ENCODE measurements around the gene ATF6.

The ATF6 gene

GRCh38 chr1:161941726-161942436 lies 175.8 kb downstream of the ATF6 start:
- DNase-seq (ENCODE audit: low read depth), result no peak

GRCh38 chr1:161943737-161944136 lies 177.6 kb downstream of the ATF6 start:
- no peak for DNase-seq (ENCODE audit: low read depth)

- DNase-seq (ENCODE audit: low read depth), result no peak
Observed at GRCh38 chr1:161944381-161944780, 178.3 kb downstream of the ATF6 start.

DNA sequence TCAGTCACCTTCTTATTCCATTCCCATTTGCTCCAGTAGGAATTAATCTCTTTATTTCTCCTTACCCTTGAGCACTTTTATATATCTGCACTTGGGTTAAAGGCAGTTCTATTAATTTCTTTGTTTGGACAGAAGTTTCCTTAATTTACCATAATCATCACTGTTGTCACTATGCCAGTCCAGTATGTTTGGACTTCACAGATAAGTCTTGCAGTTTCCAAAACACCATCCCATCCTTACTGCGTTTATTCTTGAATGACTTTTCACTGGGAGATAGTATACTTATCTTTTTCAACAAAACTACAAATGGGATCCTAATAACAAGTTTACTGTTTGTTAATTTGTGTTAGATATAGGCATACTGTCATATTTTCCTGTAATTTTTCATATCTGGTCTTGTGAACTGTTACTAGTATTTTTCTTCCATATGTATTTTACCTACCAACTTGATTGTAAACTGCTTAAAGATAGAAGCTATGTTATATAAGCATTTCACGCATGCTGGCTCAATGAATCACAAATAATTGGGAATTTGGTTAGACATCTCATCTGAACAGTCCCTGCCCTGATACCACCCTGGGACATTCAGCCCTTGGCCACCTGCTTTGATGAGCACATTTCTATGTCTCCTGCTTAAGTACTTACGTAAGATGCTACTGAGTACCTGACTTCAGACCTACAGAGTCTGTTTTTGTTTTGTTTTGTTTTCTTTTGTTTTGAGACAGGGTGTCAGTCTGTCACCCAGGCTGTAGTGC lies 179.4 kb downstream of the ATF6 start:
- no peak for DNase-seq (ENCODE audit: low read depth)

DNA sequence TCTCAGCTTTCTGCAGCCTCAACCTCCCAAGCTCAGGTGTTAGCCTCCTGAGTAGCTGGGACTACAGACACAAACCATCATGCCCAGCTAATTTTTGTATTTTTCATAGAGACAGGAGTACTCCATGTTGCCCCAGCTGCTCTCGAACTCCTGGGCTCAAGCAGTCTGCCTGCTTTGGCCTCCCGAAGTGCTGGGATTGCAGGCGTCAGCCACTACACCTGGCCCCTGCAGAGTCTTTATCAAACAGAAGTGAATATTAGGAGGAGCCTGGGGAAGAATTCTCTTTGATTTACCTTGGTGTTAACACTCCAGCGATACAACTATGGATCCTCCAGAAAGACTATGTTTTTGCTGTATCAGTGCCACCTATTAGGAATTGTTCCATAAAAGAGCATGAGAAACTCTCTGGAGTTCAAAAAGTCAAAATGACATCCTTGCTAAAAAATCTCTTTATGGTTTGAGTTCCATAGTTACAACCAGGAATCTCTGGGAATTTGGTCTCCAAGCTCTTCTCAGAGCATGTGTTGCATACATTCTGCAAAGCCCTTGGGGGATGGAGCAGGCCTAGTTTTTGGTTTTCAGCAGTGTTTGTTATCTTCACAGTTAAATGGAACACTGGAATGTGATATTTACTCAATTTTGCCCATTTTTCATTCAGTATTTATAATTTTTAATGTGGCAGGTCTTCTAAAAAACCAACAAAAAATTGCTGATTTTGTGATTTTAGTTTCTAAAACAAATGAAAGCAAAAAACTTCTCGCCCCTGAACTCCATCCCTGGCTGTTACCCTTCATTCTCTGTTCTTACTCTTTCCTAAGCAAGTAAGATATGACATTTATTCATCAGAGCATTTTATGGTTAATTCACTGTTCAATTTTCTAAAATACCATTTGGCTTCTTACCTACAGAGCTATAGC lies 180.2 kb downstream of the ATF6 start:
- no peak for DNase-seq (ENCODE audit: low read depth)

- DNase-seq (ENCODE audit: low read depth), result no peak
Observed at GRCh38 chr1:161948435-161948834, 182.3 kb downstream of the ATF6 start.

- DNase-seq (ENCODE audit: low read depth), result no peak
Observed at GRCh38 chr1:161949548-161949947, 183.4 kb downstream of the ATF6 start.

DNA sequence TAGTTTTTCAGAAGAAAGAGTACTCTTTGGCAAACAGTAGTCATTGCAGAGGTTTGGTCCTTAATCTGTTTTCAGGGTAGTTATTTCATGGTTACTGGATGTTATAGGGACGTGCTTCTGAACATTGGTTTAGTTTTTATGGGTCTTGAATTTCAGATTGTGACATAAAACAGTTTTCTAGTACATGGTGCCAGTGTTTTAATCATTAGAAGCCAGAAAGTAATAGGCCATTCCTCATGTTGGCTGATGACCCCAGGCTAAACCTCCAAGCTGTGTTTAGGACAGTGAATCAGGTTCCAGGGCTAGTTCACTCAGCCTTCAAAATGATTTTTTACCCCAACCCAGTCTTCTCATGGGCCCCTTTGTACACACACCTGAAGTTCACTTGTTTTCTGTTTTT lies 184.3 kb downstream of the ATF6 start:
- no peak for DNase-seq (ENCODE audit: low read depth)

- no peak for DNase-seq (ENCODE audit: low read depth)
Observed at GRCh38 chr1:161951646-161952045, 185.5 kb downstream of the ATF6 start.

DNA sequence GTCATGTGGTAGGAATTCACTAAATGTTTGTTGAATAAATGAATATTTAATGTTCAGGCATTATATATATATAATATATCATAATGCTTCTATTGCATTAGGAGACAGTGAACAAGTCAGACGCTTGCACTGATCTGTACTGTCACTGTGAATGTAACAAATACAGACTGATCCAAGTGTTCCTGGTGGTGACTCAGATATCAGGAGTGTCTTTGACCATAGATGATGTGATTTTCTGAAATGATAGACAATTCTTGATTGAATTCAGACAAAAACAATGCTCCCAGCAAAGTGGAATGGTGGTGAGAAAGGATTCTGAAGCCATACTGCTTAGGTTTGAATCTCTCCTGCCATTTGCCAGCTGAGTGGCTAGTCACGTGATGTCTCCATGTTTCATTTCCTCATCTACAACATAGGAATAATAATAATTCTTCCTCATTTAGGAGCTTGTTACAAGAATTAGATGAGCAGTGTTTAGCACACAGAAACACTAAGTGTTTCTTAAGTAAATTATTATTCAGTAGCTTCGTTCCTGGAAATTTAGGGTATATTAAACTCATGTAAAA lies 186.6 kb downstream of the ATF6 start:
- DNase-seq (ENCODE audit: low read depth), result no peak

GRCh38 chr1:161953256-161953920 lies 187.3 kb downstream of the ATF6 start:
- DNase-seq (ENCODE audit: low read depth), result no peak

- no peak for DNase-seq (ENCODE audit: low read depth)
Observed at GRCh38 chr1:161954050-161954449, 187.9 kb downstream of the ATF6 start.

DNA sequence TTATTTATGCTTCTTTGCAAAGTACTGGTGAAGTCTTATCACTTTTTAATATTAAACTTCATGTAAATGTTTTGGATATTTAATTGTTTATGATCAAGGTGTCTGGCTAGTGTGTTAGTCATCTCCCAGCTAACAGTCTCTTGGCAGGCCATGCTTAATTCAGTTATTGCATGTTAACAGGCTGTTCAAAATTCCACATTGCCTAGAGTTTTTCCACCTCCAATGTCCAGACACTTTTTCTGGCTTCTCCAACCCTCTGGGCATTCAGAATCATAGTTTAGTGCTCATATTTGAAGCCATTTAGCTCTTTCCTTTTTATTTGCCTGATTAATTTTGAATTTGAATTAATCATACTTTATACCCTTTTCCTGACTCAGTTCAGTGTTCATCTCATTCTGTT lies 188.3 kb downstream of the ATF6 start:
- DNase-seq (ENCODE audit: low read depth), result no peak

GRCh38 chr1:161955606-161956005 lies 189.5 kb downstream of the ATF6 start:
- no peak for DNase-seq (ENCODE audit: low read depth)

GRCh38 chr1:161956097-161956496 lies 190.0 kb downstream of the ATF6 start:
- DNase-seq (ENCODE audit: low read depth), result no peak

DNA sequence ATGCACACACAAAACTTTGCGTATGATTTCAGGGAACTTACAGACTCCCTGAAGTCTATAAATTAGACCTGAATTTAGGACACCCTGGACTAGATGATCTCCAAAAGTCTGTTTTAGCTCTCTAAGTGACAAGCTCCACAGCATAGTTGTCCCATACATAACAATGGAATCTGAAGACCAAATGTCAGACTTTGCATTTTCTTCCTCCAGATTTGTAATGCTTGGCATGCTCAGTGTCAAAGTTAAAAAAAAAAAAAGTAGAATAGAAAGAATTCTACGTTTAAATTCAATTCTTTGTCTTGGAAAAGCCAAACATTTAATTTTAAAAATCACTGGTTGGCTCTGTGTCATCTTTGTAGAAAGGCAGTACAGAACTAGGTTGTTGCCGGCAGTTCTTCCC lies 190.8 kb downstream of the ATF6 start:
- DNase-seq (ENCODE audit: low read depth), result no peak

- no peak for DNase-seq (ENCODE audit: low read depth)
Observed at GRCh38 chr1:161958425-161958824, 192.3 kb downstream of the ATF6 start.

- no peak for DNase-seq (ENCODE audit: low read depth)
Observed at GRCh38 chr1:161962091-161962887, 196.2 kb downstream of the ATF6 start.

DNA sequence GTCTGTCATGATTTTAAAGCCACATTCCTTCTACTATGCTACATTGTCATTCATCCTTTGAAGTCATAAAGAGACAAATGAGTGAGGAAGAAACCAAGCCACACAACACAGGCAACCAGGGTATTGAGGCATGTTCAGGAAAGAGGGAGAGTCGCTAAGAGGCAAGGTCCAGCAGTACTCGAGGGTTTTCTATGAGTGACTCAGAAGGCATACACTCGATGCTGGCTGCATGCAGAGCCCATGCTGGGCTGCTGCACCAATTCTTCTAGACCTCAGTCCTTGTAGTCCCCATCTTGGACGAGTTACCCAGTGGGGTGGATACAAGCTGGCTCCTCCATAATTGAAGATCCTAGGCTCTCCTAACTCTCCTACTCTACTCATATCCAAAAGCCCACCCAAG lies 199.9 kb downstream of the ATF6 start:
- no peak for DNase-seq (ENCODE audit: low read depth)

GRCh38 chr1:161970036-161970435 lies 203.9 kb downstream of the ATF6 start:
- no peak for DNase-seq (ENCODE audit: low read depth)

DNA sequence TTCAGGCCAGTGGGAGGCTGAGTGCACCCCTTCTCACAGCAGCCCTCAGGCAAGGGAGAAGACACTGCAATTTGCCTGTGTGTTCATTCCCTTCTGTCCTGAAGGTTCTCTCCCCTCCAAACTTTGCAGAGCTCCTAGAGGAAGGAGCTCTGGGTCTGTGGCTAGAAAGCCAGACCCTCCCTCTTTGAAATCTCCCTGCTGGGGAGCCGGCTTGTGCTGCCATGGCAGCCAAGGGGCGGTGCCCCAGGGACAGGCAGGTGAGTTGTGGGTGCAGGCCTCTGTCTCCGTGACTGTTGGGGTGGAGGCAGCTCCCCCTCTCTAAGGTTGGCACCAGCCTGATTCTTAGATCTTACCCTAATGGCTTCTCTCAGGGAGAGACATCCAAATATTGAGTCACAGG lies 204.5 kb downstream of the ATF6 start:
- no peak for DNase-seq (ENCODE audit: low read depth)

Data from stimulated activated CD8-positive, alpha-beta memory T cell treated with anti-CD3 and anti-CD28 coated beads, Interleukin-12 subunit alpha, Interleukin-12 subunit beta, amount 100 ng/mL, for 4 hours (primary cell).